IMR-90 (cell line): ENCODE measurements around the gene SPPL3. TPM values are rescaled to one million over a fixed set of nuclear protein-coding genes. Genes with fewer than 3 reads are reported as not detected.

Source experiments
- ATAC-seq: fragments of 200-7000 bp; cut with Tn5 transposase; 2 replicates; pipeline ENCODE4 v1.9.1; 2020; ENCODE audit warnings: low read depth, mild to moderate bottlenecking, moderate library complexity
- BruUV-seq: library from RNA; stranded (reverse); fragments of 400-500 nt; replicated peaks from 2 replicates; lab custom pipeline; 2021; lab: Mats Ljungman, UMichigan
- CTCF ChIA-PET: fragments of 300-600 bp; formaldehyde crosslinking; extraction: SDS; loops from one replicate; lab custom pipeline; 2021; ENCODE audit warnings: antibody characterized with exemption; lab: Yijun Ruan, JAX
- POLR2A ChIA-PET: fragments of 300-600 bp; sonication (Branson Sonifier 250); formaldehyde crosslinking; loops from one replicate; lab custom pipeline; 2022; ENCODE audit warnings: antibody characterized with exemption; ENCODE audit not compliant: unreplicated experiment; lab: Charles Lee
- DNase-seq: peaks from one replicate; pipeline ENCODE4 v3.0.0; 2013
- H2AFZ ChIP-seq: replicated peaks from 2 replicates; pipeline ENCODE3; 2013; ENCODE audit warnings: low read length, mild to moderate bottlenecking; ENCODE audit not compliant: poor library complexity
- H2AK5ac ChIP-seq: 2 replicates; pipeline ENCODE4 v1.6.1; 2013; ENCODE audit warnings: low read depth, low read length, inconsistent platforms
- H2AK9ac ChIP-seq: replicated peaks from 2 replicates; pipeline ENCODE3; 2013; ENCODE audit warnings: mild to moderate bottlenecking, low read depth, low read length, moderate library complexity; ENCODE audit not compliant: poor library complexity
- H2BK120ac ChIP-seq: 2 replicates; pipeline ENCODE4 v1.6.1; 2013; ENCODE audit warnings: low read depth, low read length, inconsistent platforms
- H2BK15ac ChIP-seq: 3 replicates; pipeline ENCODE4 v1.6.1; 2013; ENCODE audit warnings: low read depth, low read length, inconsistent platforms
- H2BK20ac ChIP-seq: 2 replicates; pipeline ENCODE4 v1.6.1; 2013; ENCODE audit warnings: low read depth, mild to moderate bottlenecking, inconsistent platforms, low read length, moderate library complexity
- H2BK5ac ChIP-seq: 2 replicates; pipeline ENCODE4 v1.6.1; 2013; ENCODE audit warnings: mild to moderate bottlenecking, low read depth, low read length, inconsistent platforms; ENCODE audit not compliant: poor library complexity, severe bottlenecking
- H3K14ac ChIP-seq: replicated peaks from 2 replicates; pipeline ENCODE4 v1.6.1; 2013; ENCODE audit warnings: low read depth, low read length, inconsistent platforms
- H3K18ac ChIP-seq: 2 replicates; pipeline ENCODE4 v1.6.1; 2013; ENCODE audit warnings: low read depth, low read length, control low read depth
- H3K23ac ChIP-seq: 2 replicates; pipeline ENCODE4 v1.6.1; 2013; ENCODE audit warnings: low read depth, low read length, inconsistent platforms
- H3K27ac ChIP-seq: 2 replicates; pipeline ENCODE4 v1.5.1; 2013; ENCODE audit warnings: mild to moderate bottlenecking, control low read depth, low read length; ENCODE audit not compliant: insufficient read depth
- H3K27me3 ChIP-seq: 2 replicates; pipeline ENCODE4 v1.6.1; 2013; ENCODE audit warnings: low read length; ENCODE audit not compliant: control insufficient read depth, insufficient read depth
- H3K36me3 ChIP-seq: 2 replicates; pipeline ENCODE4 v1.6.1; 2013; ENCODE audit warnings: low read length, mixed read lengths; ENCODE audit not compliant: control insufficient read depth, insufficient read depth
- H3K4ac ChIP-seq: 2 replicates; pipeline ENCODE4 v1.6.1; 2013; ENCODE audit warnings: low read depth, low read length, inconsistent platforms
- H3K4me1 ChIP-seq: 2 replicates; pipeline ENCODE4 v1.6.1; 2013; ENCODE audit warnings: low read length, mixed read lengths; ENCODE audit not compliant: control insufficient read depth, insufficient read depth
- H3K4me2 ChIP-seq: 2 replicates; pipeline ENCODE4 v1.6.1; 2013; ENCODE audit warnings: low read depth, mild to moderate bottlenecking, control low read depth, low read length, moderate library complexity
- H3K4me3 ChIP-seq: 2 replicates; pipeline ENCODE4 v1.5.1; 2013; ENCODE audit warnings: low read depth, mild to moderate bottlenecking, control low read depth, low read length, moderate library complexity; ENCODE audit not compliant: insufficient read depth
- H3K56ac ChIP-seq: 2 replicates; pipeline ENCODE4 v1.6.1; 2013; ENCODE audit warnings: low read length, inconsistent platforms; ENCODE audit not compliant: insufficient read depth; ENCODE audit errors: extremely low read depth
- H3K79me1 ChIP-seq, 2 experiments: 2 replicates each; pipeline ENCODE4 v1.6.1; 2013; ENCODE audit warnings: low read length in 2 of 2, inconsistent platforms in 1 of 2, low read depth in 1 of 2
- H3K9ac ChIP-seq: 2 replicates; pipeline ENCODE4 v1.6.1; 2013; ENCODE audit warnings: low read depth, low read length, control low read depth
- H3K9me1 ChIP-seq: 2 replicates; pipeline ENCODE4 v1.6.1; 2013; ENCODE audit warnings: low read length, inconsistent platforms; ENCODE audit not compliant: insufficient read depth
- H3K9me3 ChIP-seq: 2 replicates; pipeline ENCODE4 v1.6.1; 2013; ENCODE audit warnings: low read length; ENCODE audit not compliant: control insufficient read depth, insufficient read depth
- H4K20me1 ChIP-seq: 2 replicates; pipeline ENCODE4 v1.6.1; 2013; ENCODE audit warnings: low read length, inconsistent platforms; ENCODE audit not compliant: insufficient read depth
- H4K5ac ChIP-seq: 2 replicates; pipeline ENCODE4 v1.6.1; 2013; ENCODE audit warnings: mild to moderate bottlenecking, low read depth, low read length, control low read depth
- H4K8ac ChIP-seq, 2 experiments: 2 replicates each; pipeline ENCODE4 v1.6.1; 2013; ENCODE audit warnings: low read depth in 2 of 2, low read length in 2 of 2, control low read depth in 1 of 2, inconsistent platforms in 1 of 2
- H4K91ac ChIP-seq: 2 replicates; pipeline ENCODE4 v1.6.1; 2013; ENCODE audit warnings: low read depth, low read length, inconsistent platforms; ENCODE audit not compliant: insufficient read depth
- BHLHE40 ChIP-seq: fragments of 150-350 bp; IDR thresholded peaks from 2 replicates; pipeline ENCODE4 v1.6.1; 2016; ENCODE audit warnings: mild to moderate bottlenecking, low read depth, low read length
- CHD1 ChIP-seq: IDR thresholded peaks from 2 replicates; pipeline ENCODE4 v1.6.1; 2012; ENCODE audit warnings: low read depth, low read length, improper control_type of control experiment
- MXI1 ChIP-seq: IDR thresholded peaks from 2 replicates; pipeline ENCODE4 v1.6.1; 2012; ENCODE audit warnings: low read depth, mild to moderate bottlenecking, low read length, moderate library complexity, borderline replicate concordance
- NFE2L2 ChIP-seq: fragments of 150-350 bp; IDR thresholded peaks from 2 replicates; pipeline ENCODE4 v1.6.1; 2016; ENCODE audit warnings: low read depth, mild to moderate bottlenecking, low read length
- RAD21 ChIP-seq: IDR thresholded peaks from 2 replicates; pipeline ENCODE4 v1.6.1; 2012; ENCODE audit warnings: low read length, improper control_type of control experiment
- RCOR1 ChIP-seq: IDR thresholded peaks from 2 replicates; pipeline ENCODE4 v1.6.1; 2012; ENCODE audit warnings: mild to moderate bottlenecking, low read length, improper control_type of control experiment; ENCODE audit not compliant: insufficient replicate concordance
- RFX5 ChIP-seq: IDR thresholded peaks from 2 replicates; pipeline ENCODE4 v1.8.0; 2012; ENCODE audit warnings: low read depth, mild to moderate bottlenecking, low read length, moderate library complexity
- WGBS, 2 experiments: methylation state at CpG; one replicate each; pipeline versions ENCODE4 v1.1.5 to v1.1.7; 2013; ENCODE audit warnings: missing lambda C conversion rate in 2 of 2; ENCODE audit not compliant: insufficient read length in 1 of 2; ENCODE audit errors: extremely low coverage in 2 of 2; 5-methylcytosine and 5-hydroxymethylcytosine counted together
- dilution Hi-C: fragments of 300-500 bp; cut with HindIII; formaldehyde crosslinking; loops from one replicate; pipeline ENCODE4 v1.14.3; 2018; ENCODE audit warnings: low sequenced_read_pairs; ENCODE audit not compliant: unreplicated experiment
- in situ Hi-C: fragments of 300-500 bp; cut with MboI; formaldehyde crosslinking; loops from 3 replicates; pipeline ENCODE4 v1.14.3; 2019; ENCODE audit warnings: low sequenced_read_pairs, inconsistent platforms, mixed read lengths
- intact Hi-C: fragments of 100-400 bp; cut with micrococcal nuclease; formaldehyde crosslinking; loops from 2 replicates; pipeline ENCODE4 v1.10.0; 2022
- polyA plus RNA-seq, 3 experiments: library from polyadenylated mRNA; depleted of rRNA; stranded (reverse); fragments of >200 nt; gene quantifications; 2 replicates each; pipeline ENCODE4 v1.2.3, GENCODE V29; 2012; ENCODE audit warnings: low replicate concordance in 1 of 3
- total RNA-seq: library from RNA; depleted of rRNA; stranded (reverse); fragments of >200 nt; gene quantifications from 2 replicates; pipeline ENCODE4 v1.2.3, GENCODE V29; 2012
- TF ChIP-seq, protein P1 (sequence below): conservative IDR thresholded peaks from 2 replicates; pipeline ENCODE4 v1.5.1; 2012; ENCODE audit warnings: mild to moderate bottlenecking, low read depth, low read length, improper control_type of control experiment
- TF ChIP-seq, protein P2 (sequence below): fragments of 150-350 bp; IDR thresholded peaks from 2 replicates; pipeline ENCODE4 v1.6.1; 2016; ENCODE audit warnings: low read depth, mild to moderate bottlenecking, low read length, moderate library complexity, borderline replicate concordance

Gene SPPL3
- total and polyA plus RNA-seq, 2 of the 4 experiments (the other 2 are of a cell fraction), result 1.6 to 18.0 TPM

GRCh38 chr12:120771097-120771496 lies 133.1 kb downstream of the SPPL3 start:
- H3K4me1 ChIP-seq, result peaks cover 9% of the 10 kb centered on the region
- H2BK120ac ChIP-seq, result no peak overlapping the region
- H3K4me2 ChIP-seq, result no peak overlapping the region
- H2BK15ac ChIP-seq, result no peak overlapping the region
- H3K27me3 ChIP-seq, result no peaks in the 10 kb centered on the region
- H3K9ac ChIP-seq, result no peak overlapping the region
- no peak overlapping the region for H3K4ac ChIP-seq
- no peak for ATAC-seq
- no peak overlapping the region for H2BK5ac ChIP-seq
- H3K56ac ChIP-seq, result no peak overlapping the region
- H4K8ac ChIP-seq, result no peak overlapping the region
- no peak for TF ChIP-seq RCOR1
- no peak for TF ChIP-seq RFX5
- no peak for TF ChIP-seq CHD1
- TF ChIP-seq NFE2L2, result no peak
- no peak for TF ChIP-seq MXI1
- TF ChIP-seq, protein P1, sequence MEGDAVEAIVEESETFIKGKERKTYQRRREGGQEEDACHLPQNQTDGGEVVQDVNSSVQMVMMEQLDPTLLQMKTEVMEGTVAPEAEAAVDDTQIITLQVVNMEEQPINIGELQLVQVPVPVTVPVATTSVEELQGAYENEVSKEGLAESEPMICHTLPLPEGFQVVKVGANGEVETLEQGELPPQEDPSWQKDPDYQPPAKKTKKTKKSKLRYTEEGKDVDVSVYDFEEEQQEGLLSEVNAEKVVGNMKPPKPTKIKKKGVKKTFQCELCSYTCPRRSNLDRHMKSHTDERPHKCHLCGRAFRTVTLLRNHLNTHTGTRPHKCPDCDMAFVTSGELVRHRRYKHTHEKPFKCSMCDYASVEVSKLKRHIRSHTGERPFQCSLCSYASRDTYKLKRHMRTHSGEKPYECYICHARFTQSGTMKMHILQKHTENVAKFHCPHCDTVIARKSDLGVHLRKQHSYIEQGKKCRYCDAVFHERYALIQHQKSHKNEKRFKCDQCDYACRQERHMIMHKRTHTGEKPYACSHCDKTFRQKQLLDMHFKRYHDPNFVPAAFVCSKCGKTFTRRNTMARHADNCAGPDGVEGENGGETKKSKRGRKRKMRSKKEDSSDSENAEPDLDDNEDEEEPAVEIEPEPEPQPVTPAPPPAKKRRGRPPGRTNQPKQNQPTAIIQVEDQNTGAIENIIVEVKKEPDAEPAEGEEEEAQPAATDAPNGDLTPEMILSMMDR, result no peak
- no peak for TF ChIP-seq BHLHE40
- no peak for TF ChIP-seq RAD21
- TF ChIP-seq, protein P2, sequence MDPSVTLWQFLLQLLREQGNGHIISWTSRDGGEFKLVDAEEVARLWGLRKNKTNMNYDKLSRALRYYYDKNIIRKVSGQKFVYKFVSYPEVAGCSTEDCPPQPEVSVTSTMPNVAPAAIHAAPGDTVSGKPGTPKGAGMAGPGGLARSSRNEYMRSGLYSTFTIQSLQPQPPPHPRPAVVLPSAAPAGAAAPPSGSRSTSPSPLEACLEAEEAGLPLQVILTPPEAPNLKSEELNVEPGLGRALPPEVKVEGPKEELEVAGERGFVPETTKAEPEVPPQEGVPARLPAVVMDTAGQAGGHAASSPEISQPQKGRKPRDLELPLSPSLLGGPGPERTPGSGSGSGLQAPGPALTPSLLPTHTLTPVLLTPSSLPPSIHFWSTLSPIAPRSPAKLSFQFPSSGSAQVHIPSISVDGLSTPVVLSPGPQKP, result no peak
- peaks cover 0 to 17% of the 10 kb centered on the region in 2 experiments; a peak in 1 of 4 replicates for H3K79me1 ChIP-seq
- peaks cover 24% of the 10 kb centered on the region; the same call in 1 of the 2 replicates for H3K9me1 ChIP-seq
- H2AFZ ChIP-seq, result no peak overlapping the region
- no peak overlapping the region for H4K91ac ChIP-seq
- BruUV-seq, result no TSS peak
- intact Hi-C loops, result no loop called here
- no peak overlapping the region for H2AK9ac ChIP-seq
- peaks cover 33% of the 10 kb centered on the region for H3K36me3 ChIP-seq
- H4K5ac ChIP-seq, result no peak overlapping the region
- no peak overlapping the region for H3K23ac ChIP-seq
- peaks cover 16% of the 10 kb centered on the region; the same call in 1 of the 2 replicates for H4K20me1 ChIP-seq
- ChIA-PET CTCF (interaction anchor here (0.6 kb wide), 1 partner anchor 21 kb away, joined by 4 read pairs; no protein-coding TSS in a partner anchor), POLR2A (no interaction called here)
- dilution Hi-C loops, result no loop called here
- H3K9me3 ChIP-seq, result no peaks in the 10 kb centered on the region
- no peak for DNase-seq
- no peak overlapping the region for H3K14ac ChIP-seq
- 82% methylated on average over 11 of the region's 11 CpGs; no CpG with 5 or more reads in 1 of the 2 experiments for WGBS, 2 experiments
- H3K18ac ChIP-seq, result no peak overlapping the region
- in situ Hi-C loops, result no loop called here
- H3K4me3 ChIP-seq, result no peak overlapping the region
- no peak overlapping the region for H2AK5ac ChIP-seq
- H2BK20ac ChIP-seq, result no peak overlapping the region
- no peak overlapping the region for H3K27ac ChIP-seq
